IMR-90 (cell line): ENCODE data around the gene ATF7IP. TPM values are rescaled to one million over a fixed set of nuclear protein-coding genes. Genes with fewer than 3 reads are reported as not detected.

Source experiments
- ATAC-seq: fragments of 200-7000 bp; cut with Tn5 transposase; 2 replicates; pipeline ENCODE4 v1.9.1; 2020; ENCODE audit warnings: low read depth, mild to moderate bottlenecking, moderate library complexity
- BruUV-seq: library from RNA; stranded (reverse); fragments of 400-500 nt; replicated peaks from 2 replicates; lab custom pipeline; 2021; lab: Mats Ljungman, UMichigan
- CTCF ChIA-PET: fragments of 300-600 bp; formaldehyde crosslinking; extraction: SDS; loops from one replicate; lab custom pipeline; 2021; ENCODE audit warnings: antibody characterized with exemption; lab: Yijun Ruan, JAX
- POLR2A ChIA-PET: fragments of 300-600 bp; sonication (Branson Sonifier 250); formaldehyde crosslinking; loops from one replicate; lab custom pipeline; 2022; ENCODE audit warnings: antibody characterized with exemption; ENCODE audit not compliant: unreplicated experiment; lab: Charles Lee
- DNase-seq: peaks from one replicate; pipeline ENCODE4 v3.0.0; 2013
- H2AFZ ChIP-seq: replicated peaks from 2 replicates; pipeline ENCODE3; 2013; ENCODE audit warnings: low read length, mild to moderate bottlenecking; ENCODE audit not compliant: poor library complexity
- H2AK5ac ChIP-seq: 2 replicates; pipeline ENCODE4 v1.6.1; 2013; ENCODE audit warnings: low read depth, low read length, inconsistent platforms
- H2AK9ac ChIP-seq: replicated peaks from 2 replicates; pipeline ENCODE3; 2013; ENCODE audit warnings: mild to moderate bottlenecking, low read depth, low read length, moderate library complexity; ENCODE audit not compliant: poor library complexity
- H2BK120ac ChIP-seq: 2 replicates; pipeline ENCODE4 v1.6.1; 2013; ENCODE audit warnings: low read depth, low read length, inconsistent platforms
- H2BK15ac ChIP-seq: 3 replicates; pipeline ENCODE4 v1.6.1; 2013; ENCODE audit warnings: low read depth, low read length, inconsistent platforms
- H2BK20ac ChIP-seq: 2 replicates; pipeline ENCODE4 v1.6.1; 2013; ENCODE audit warnings: low read depth, mild to moderate bottlenecking, inconsistent platforms, low read length, moderate library complexity
- H2BK5ac ChIP-seq: 2 replicates; pipeline ENCODE4 v1.6.1; 2013; ENCODE audit warnings: mild to moderate bottlenecking, low read depth, low read length, inconsistent platforms; ENCODE audit not compliant: poor library complexity, severe bottlenecking
- H3K14ac ChIP-seq: replicated peaks from 2 replicates; pipeline ENCODE4 v1.6.1; 2013; ENCODE audit warnings: low read depth, low read length, inconsistent platforms
- H3K18ac ChIP-seq: 2 replicates; pipeline ENCODE4 v1.6.1; 2013; ENCODE audit warnings: low read depth, low read length, control low read depth
- H3K23ac ChIP-seq: 2 replicates; pipeline ENCODE4 v1.6.1; 2013; ENCODE audit warnings: low read depth, low read length, inconsistent platforms
- H3K27ac ChIP-seq: 2 replicates; pipeline ENCODE4 v1.5.1; 2013; ENCODE audit warnings: mild to moderate bottlenecking, control low read depth, low read length; ENCODE audit not compliant: insufficient read depth
- H3K27me3 ChIP-seq: 2 replicates; pipeline ENCODE4 v1.6.1; 2013; ENCODE audit warnings: low read length; ENCODE audit not compliant: control insufficient read depth, insufficient read depth
- H3K36me3 ChIP-seq: 2 replicates; pipeline ENCODE4 v1.6.1; 2013; ENCODE audit warnings: low read length, mixed read lengths; ENCODE audit not compliant: control insufficient read depth, insufficient read depth
- H3K4ac ChIP-seq: 2 replicates; pipeline ENCODE4 v1.6.1; 2013; ENCODE audit warnings: low read depth, low read length, inconsistent platforms
- H3K4me1 ChIP-seq: 2 replicates; pipeline ENCODE4 v1.6.1; 2013; ENCODE audit warnings: low read length, mixed read lengths; ENCODE audit not compliant: control insufficient read depth, insufficient read depth
- H3K4me2 ChIP-seq: 2 replicates; pipeline ENCODE4 v1.6.1; 2013; ENCODE audit warnings: low read depth, mild to moderate bottlenecking, control low read depth, low read length, moderate library complexity
- H3K4me3 ChIP-seq: 2 replicates; pipeline ENCODE4 v1.5.1; 2013; ENCODE audit warnings: low read depth, mild to moderate bottlenecking, control low read depth, low read length, moderate library complexity; ENCODE audit not compliant: insufficient read depth
- H3K56ac ChIP-seq: 2 replicates; pipeline ENCODE4 v1.6.1; 2013; ENCODE audit warnings: low read length, inconsistent platforms; ENCODE audit not compliant: insufficient read depth; ENCODE audit errors: extremely low read depth
- H3K79me1 ChIP-seq, 2 experiments: 2 replicates each; pipeline ENCODE4 v1.6.1; 2013; ENCODE audit warnings: low read length in 2 of 2, inconsistent platforms in 1 of 2, low read depth in 1 of 2
- H3K9ac ChIP-seq: 2 replicates; pipeline ENCODE4 v1.6.1; 2013; ENCODE audit warnings: low read depth, low read length, control low read depth
- H3K9me1 ChIP-seq: 2 replicates; pipeline ENCODE4 v1.6.1; 2013; ENCODE audit warnings: low read length, inconsistent platforms; ENCODE audit not compliant: insufficient read depth
- H3K9me3 ChIP-seq: 2 replicates; pipeline ENCODE4 v1.6.1; 2013; ENCODE audit warnings: low read length; ENCODE audit not compliant: control insufficient read depth, insufficient read depth
- H4K20me1 ChIP-seq: 2 replicates; pipeline ENCODE4 v1.6.1; 2013; ENCODE audit warnings: low read length, inconsistent platforms; ENCODE audit not compliant: insufficient read depth
- H4K5ac ChIP-seq: 2 replicates; pipeline ENCODE4 v1.6.1; 2013; ENCODE audit warnings: mild to moderate bottlenecking, low read depth, low read length, control low read depth
- H4K8ac ChIP-seq, 2 experiments: 2 replicates each; pipeline ENCODE4 v1.6.1; 2013; ENCODE audit warnings: low read depth in 2 of 2, low read length in 2 of 2, control low read depth in 1 of 2, inconsistent platforms in 1 of 2
- H4K91ac ChIP-seq: 2 replicates; pipeline ENCODE4 v1.6.1; 2013; ENCODE audit warnings: low read depth, low read length, inconsistent platforms; ENCODE audit not compliant: insufficient read depth
- RFX5 ChIP-seq: IDR thresholded peaks from 2 replicates; pipeline ENCODE4 v1.8.0; 2012; ENCODE audit warnings: low read depth, mild to moderate bottlenecking, low read length, moderate library complexity
- USF2 ChIP-seq: fragments of 150-350 bp; IDR thresholded peaks from 2 replicates; pipeline ENCODE4 v1.6.1; 2017; ENCODE audit warnings: mild to moderate bottlenecking, antibody characterized with exemption, low read length, low read depth
- WGBS, 2 experiments: methylation state at CpG; one replicate each; pipeline versions ENCODE4 v1.1.5 to v1.1.7; 2013; ENCODE audit warnings: missing lambda C conversion rate in 2 of 2; ENCODE audit not compliant: insufficient read length in 1 of 2; ENCODE audit errors: extremely low coverage in 2 of 2; 5-methylcytosine and 5-hydroxymethylcytosine counted together
- dilution Hi-C: fragments of 300-500 bp; cut with HindIII; formaldehyde crosslinking; loops from one replicate; pipeline ENCODE4 v1.14.3; 2018; ENCODE audit warnings: low sequenced_read_pairs; ENCODE audit not compliant: unreplicated experiment
- in situ Hi-C: fragments of 300-500 bp; cut with MboI; formaldehyde crosslinking; loops from 3 replicates; pipeline ENCODE4 v1.14.3; 2019; ENCODE audit warnings: low sequenced_read_pairs, inconsistent platforms, mixed read lengths
- intact Hi-C: fragments of 100-400 bp; cut with micrococcal nuclease; formaldehyde crosslinking; loops from 2 replicates; pipeline ENCODE4 v1.10.0; 2022
- polyA plus RNA-seq, 3 experiments: library from polyadenylated mRNA; depleted of rRNA; stranded (reverse); fragments of >200 nt; gene quantifications; 2 replicates each; pipeline ENCODE4 v1.2.3, GENCODE V29; 2012; ENCODE audit warnings: low replicate concordance in 1 of 3
- total RNA-seq: library from RNA; depleted of rRNA; stranded (reverse); fragments of >200 nt; gene quantifications from 2 replicates; pipeline ENCODE4 v1.2.3, GENCODE V29; 2012

ATF7IP gene
- total and polyA plus RNA-seq, 2 of the 4 experiments (the other 2 are of a cell fraction) = 9.4 to 22.8 TPM

GRCh38 chr12:14408208-14408607 lies 42.7 kb downstream of the ATF7IP start:
- POLR2A ChIA-PET = no interaction called here
- DNase-seq = peak; percentile 50
- intact Hi-C loops = no loop called here

More at GRCh38 chr12:14408208-14408607, 42.7 kb downstream of the ATF7IP start:
- H3K4me3 ChIP-seq = no peak overlapping the region
- peak overlapping the region; percentile 3 for H2BK5ac ChIP-seq
- peaks cover 7 to 43% of the 10 kb centered on the region in 2 experiments; a peak in 3 of 4 replicates for H3K79me1 ChIP-seq
- no peak overlapping the region for H2AK5ac ChIP-seq
- peaks cover 8% of the 10 kb centered on the region; the same call in 1 of the 2 replicates for H4K20me1 ChIP-seq
- TF ChIP-seq USF2 (no peak), RFX5 (peak; percentile 75)
- dilution Hi-C loops = no loop called here
- H2AK9ac ChIP-seq = no peak overlapping the region
- CTCF ChIA-PET = no interaction called here
- no peak overlapping the region for H4K91ac ChIP-seq
- no peak overlapping the region for H4K8ac ChIP-seq
- H4K5ac ChIP-seq = no peak overlapping the region
- no peak overlapping the region for H2BK15ac ChIP-seq
- no peak overlapping the region for H3K4ac ChIP-seq
- H3K9ac ChIP-seq = no peak overlapping the region
- no peaks in the 10 kb centered on the region for H3K9me1 ChIP-seq
- H3K56ac ChIP-seq = no peak overlapping the region
- H2BK20ac ChIP-seq = no peak overlapping the region
- H3K23ac ChIP-seq = no peak overlapping the region
- H3K4me1 ChIP-seq = no peaks in the 10 kb centered on the region
- H2BK120ac ChIP-seq = no peak overlapping the region
- no peaks in the 10 kb centered on the region for H3K27me3 ChIP-seq
- no peak overlapping the region for H2AFZ ChIP-seq
- H3K36me3 ChIP-seq = no peaks in the 10 kb centered on the region
- no peak for ATAC-seq
- peak overlapping the region; percentile 40; the same call in 1 of the 2 replicates for H3K4me2 ChIP-seq
- BruUV-seq = no TSS peak
- H3K9me3 ChIP-seq = no peaks in the 10 kb centered on the region
- WGBS, 2 experiments = no CpG with 5 or more reads among the region's 1 CpG
- in situ Hi-C loops = no loop called here
- no peak overlapping the region for H3K18ac ChIP-seq
- no peak overlapping the region for H3K27ac ChIP-seq
- no peak overlapping the region for H3K14ac ChIP-seq
